ENCODE data around the gene EML5. TPM values are rescaled to one million over a fixed set of nuclear protein-coding genes. Genes with fewer than 3 reads are reported as not detected.

Gene EML5
- total RNA-seq, 1 experiment from 2014 or later, result not detected

DNA sequence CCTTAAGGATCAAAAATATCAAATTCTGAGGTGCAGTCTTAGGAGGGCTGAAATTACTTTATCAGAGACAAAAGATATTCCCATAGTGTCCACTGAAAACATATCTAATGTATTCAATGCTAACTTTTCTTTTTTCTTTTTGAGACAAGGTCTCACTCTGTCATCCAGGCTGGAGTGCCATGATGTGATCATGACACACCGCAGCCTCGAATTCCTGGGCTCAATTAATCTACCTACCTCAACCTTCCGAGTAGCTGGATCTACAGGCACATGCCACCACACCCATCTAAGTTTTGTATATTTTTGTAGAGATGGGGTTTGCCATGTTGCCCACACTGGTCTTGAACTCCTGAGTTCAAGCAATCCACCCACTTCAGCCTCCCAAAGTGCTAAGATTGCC lies 161.7 kb downstream of the EML5 start:
- in situ Hi-C loops (cut with HindIII; ENCODE audit: low sequenced_read_pairs), result no loop called here
- no peak for DNase-seq (ENCODE audit: low spot score)

DNA sequence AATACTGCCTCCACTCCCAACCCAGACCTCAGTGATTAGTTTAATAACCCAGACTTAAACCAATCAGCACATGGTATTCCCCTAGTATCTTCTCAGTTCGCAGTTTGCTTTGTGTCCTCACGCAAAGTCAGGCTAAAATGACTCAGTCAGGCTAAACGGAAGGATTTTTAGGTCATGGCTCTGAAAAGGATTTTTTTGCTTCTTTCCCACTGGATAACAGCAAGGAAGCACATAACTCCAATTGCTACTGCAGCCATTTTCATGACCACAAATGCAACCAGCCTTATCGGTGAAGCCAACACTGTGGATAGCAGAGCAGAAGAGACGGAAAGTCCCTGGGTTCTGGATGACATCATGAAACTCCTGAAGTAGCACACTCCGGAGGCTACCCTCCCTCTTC lies 162.2 kb downstream of the EML5 start:
- DNase-seq (ENCODE audit: low spot score), result no peak

DNA sequence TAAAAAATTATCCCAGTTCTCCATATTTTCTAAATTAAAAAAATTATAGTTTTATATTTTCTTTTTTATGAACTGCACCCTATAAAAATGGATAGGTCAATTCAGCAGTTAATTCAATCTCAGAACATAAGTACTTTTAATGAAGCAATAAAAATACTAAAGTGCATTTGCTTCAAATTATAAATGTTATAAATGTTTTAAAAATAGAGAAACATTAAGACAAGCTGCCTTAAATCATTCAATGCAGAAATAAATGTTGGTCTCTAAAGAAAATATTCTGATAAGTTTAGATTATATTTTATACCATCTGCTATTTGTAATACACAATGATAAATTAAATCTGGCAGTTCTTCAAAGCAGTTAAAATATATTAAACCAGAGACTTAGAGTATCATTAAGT lies 164.3 kb downstream of the EML5 start:
- in situ Hi-C loops (cut with HindIII; ENCODE audit: low sequenced_read_pairs), result no loop called here
- DNase-seq (ENCODE audit: low spot score), result no peak

More for the DNA sequence above, 162.2 kb downstream of the EML5 start:
- in situ Hi-C loops (cut with HindIII; ENCODE audit: low sequenced_read_pairs), result no loop called here

DNA sequence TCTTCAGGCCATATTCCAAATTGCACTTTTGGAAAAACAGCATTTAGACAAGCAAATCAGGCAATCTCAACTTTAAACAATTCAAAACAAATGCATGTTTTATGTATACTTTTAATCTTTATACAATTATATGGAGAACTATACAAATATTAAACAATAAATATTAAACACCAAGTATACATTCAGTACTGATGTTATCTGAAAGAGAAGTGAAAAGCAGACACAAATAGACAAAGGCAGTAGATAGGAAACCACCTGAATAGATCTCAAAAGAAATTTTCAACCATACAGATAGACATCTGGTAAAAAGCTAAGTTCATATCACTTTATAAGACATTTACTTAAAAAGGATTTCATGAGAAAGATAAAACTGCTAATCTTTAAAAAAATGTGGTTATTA lies 164.7 kb downstream of the EML5 start:
- in situ Hi-C loops (cut with HindIII; ENCODE audit: low sequenced_read_pairs), result no loop called here
- DNase-seq (ENCODE audit: low spot score), result no peak

DNA sequence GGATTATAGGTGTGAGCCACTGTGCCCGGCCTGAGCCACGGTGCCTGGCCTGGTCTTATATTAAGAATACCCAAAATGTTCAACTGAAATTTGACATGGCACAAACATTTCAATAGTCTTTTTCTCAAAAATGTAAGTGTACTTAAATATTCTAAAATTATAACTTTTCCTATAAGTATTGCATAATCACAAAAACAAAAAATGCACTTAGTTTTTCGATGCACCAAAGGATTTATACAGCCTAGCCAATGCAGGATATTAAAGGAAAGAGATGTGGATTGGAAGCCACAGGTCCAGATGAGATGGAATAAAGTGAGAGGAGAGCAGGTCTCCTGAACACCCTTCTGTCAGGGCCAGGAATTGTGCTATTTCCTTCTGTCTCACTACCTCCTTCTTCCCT lies 167.1 kb downstream of the EML5 start:
- DNase-seq (ENCODE audit: low spot score), result no peak
- in situ Hi-C loops (cut with HindIII; ENCODE audit: low sequenced_read_pairs), result no loop called here

DNA sequence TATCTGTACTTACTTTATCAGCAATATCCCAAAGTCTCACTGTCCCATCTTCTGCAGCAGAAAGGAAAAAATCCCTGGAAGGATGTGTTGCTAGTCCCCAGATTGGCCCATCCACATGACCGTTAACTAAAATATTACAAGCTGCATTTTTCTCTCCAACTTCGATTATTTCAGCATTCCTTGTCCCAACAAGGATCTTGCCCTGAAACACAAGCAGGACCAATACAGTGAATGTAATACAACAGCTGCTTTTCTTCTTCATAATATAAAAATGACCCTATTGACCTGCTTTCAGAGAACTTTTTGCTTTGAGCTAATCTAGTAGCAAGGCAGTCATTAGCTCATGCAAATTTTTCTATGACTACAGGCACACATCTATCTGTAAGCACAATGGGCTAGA lies 171.7 kb downstream of the EML5 start:
- in situ Hi-C loops (cut with HindIII; ENCODE audit: low sequenced_read_pairs), result no loop called here
- DNase-seq (ENCODE audit: low spot score), result no peak

DNA sequence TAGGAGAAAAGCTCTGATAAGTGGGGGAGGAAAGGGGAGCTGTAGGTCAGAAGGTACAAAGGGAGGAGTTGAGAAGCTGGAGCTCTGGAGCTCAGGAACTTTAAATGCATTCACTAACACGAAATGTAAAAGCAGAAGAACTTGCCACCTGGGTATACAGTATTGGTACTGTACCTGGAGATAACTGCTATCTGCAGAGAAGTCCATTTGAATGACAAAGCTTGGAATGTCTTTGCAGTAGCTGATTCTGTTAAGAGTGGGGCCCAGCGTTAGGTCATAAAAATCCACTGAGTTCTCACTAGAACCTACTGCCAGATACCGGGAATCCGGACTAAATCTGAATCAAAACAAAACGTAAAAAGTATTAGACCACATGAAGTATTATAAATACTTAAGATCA lies 174.3 kb downstream of the EML5 start:
- no peak for DNase-seq (ENCODE audit: low spot score)
- in situ Hi-C loops (cut with HindIII; ENCODE audit: low sequenced_read_pairs), result no loop called here

DNA sequence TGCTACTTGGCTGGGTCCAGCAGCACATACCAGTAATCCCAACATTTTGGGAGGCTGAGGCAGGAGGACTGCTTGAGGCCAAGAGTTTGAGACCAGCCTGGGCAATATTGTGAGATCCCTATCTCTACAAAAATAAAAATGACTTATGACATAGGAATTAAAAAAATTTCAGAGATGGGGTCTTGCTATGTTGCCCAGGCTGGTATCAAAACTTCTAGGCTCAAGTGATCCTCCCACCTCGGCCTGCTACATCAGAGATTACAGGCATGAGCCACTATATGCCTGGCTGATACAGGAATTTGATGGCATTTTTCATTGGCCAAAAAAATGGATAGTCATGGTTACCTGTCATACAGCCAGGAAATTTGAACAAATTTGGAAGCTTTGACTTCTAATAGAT lies 175.3 kb downstream of the EML5 start:
- in situ Hi-C loops (cut with HindIII; ENCODE audit: low sequenced_read_pairs), result no loop called here
- no peak for DNase-seq (ENCODE audit: low spot score)

DNA sequence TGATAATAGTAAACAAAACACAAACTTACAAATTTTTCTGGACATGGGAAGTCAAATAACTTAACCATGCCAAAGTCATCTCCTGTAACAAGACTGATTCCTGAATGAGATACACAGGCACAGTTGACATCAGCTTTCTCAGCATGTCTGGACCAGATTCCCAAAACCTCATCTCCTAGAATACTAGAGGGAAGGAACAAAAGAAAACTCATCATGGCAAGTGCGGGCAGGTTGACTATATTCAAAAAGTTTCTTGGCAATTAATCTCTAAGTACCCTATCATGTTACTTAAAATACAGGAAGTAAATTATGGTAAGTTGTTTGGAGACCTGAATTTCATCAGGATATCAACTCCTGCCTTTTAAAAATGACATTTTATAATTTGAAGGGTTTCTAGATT lies 176.1 kb downstream of the EML5 start:
- in situ Hi-C loops (cut with HindIII; ENCODE audit: low sequenced_read_pairs), result no loop called here
- no peak for DNase-seq (ENCODE audit: low spot score)

DNA sequence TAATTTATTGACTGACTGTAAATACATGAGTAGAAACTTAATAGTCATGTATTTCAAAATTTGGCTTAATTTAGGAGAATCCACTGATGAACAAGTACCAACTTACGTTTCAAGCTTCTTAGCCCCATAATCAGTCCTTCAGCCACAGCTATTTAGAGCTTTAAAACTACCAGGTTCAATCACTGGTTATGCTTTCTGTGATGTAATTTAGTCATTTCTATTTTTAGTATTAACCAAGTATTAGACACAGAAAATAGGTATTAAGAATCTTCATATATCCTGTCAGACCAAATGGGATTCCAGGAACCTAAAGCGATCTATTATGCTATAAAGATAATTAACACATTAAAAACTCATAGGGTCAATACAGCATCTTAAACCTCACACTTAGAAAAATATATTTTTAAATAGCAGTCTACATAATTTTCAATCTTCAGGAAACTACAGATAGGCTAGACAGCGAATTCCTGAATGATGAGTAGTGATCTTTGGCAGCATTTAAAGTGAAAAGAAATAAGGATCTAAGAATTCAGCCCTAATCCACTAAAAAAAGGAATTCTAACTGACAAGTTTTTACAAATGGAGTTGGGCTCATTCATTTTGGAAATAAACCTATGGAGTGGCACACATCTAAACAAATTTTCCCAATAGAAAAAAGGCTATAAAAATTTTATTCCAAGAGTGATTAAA lies 178.4 kb downstream of the EML5 start:
- in situ Hi-C loops (cut with HindIII; ENCODE audit: low sequenced_read_pairs), result no loop called here

DNA sequence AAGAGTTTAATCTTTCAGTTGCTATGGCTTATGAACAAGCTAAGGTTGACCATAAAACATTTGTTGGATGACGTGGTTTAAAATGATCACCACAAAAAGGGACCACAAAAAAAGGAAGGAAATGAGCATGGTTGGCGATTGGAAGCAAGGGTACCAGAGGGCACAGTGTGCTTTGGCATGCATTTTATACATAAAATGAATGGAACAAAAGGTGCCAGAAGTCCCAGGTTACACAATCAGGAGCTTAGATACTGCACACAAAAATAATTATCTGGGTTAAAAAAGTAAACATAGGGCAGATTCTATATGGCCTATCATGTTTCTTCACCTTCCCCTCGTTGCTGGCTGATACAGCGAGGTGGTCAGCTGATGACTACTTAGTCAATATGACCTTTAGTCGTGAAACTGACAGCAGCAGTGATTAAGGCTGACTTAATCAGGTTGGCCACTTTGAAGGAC lies 179.2 kb downstream of the EML5 start:
- in situ Hi-C loops (cut with HindIII; ENCODE audit: low sequenced_read_pairs), result no loop called here

More for the DNA sequence above, 178.4 kb downstream of the EML5 start:
- DNase-seq (ENCODE audit: low spot score), result no peak

DNA sequence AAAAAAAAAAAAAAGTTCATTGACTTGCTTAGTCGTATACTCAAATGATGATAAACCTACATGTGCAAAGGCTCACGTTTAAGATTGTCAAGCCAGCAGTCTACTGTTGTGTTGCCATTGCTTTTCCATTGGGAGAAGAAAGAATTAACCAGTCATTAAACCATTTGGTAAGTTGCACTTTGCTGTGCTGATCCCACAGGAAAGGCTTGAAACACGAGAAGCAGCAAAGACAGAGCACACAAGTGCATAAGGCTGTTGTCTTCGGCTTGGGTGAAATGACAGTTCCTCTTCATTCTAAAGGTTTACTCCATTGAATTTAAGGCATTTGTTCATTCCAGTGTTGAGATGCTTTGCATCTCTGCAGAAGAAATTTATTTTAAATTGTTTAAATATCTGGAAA lies 179.8 kb downstream of the EML5 start:
- in situ Hi-C loops (cut with HindIII; ENCODE audit: low sequenced_read_pairs), result no loop called here

More for the DNA sequence above, 179.2 kb downstream of the EML5 start:
- DNase-seq (ENCODE audit: low spot score), result no peak

DNA sequence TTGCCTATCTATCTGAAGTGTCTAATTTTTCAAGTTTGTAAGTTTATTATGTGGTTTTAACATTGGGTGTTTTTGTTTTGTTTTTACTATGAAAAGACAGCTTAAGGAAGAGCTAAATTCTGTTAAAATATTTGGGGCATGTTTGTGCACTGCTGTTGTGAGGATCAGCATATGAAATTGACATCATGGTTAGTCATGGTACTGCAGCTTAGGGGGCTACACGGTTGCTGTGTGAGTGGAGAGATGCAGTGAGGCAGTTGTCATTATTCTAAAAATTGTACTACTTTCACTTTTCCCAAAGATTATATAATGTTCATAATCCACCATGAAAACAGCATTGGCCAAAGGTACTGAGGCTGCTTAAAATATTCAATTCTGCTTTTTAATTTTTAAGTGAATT lies 180.9 kb downstream of the EML5 start:
- in situ Hi-C loops (cut with HindIII; ENCODE audit: low sequenced_read_pairs), result no loop called here

More for the DNA sequence above, 179.8 kb downstream of the EML5 start:
- DNase-seq (ENCODE audit: low spot score), result no peak

DNA sequence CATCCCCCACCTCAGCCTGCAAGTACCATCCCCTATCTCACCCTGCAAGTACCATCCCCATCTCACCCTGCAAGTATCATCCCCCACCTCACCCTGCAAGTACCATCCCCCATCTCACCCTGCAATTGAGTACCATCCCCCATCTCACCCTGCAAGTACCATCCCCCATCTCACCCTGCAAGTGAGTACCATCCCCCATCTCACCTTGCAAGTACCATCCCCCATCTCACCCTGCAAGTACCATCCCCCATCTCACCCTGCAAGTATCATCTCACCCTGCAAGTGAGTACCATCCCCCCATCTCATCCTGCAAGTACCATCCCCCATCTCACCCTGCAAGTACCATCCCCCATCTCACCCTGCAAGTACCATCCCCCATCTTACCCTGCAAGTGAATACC lies 184.9 kb downstream of the EML5 start:
- in situ Hi-C loops (cut with HindIII; ENCODE audit: low sequenced_read_pairs), result no loop called here
- no peak for DNase-seq (ENCODE audit: low spot score)

More for the DNA sequence above, 180.9 kb downstream of the EML5 start:
- no peak for DNase-seq (ENCODE audit: low spot score)

DNA sequence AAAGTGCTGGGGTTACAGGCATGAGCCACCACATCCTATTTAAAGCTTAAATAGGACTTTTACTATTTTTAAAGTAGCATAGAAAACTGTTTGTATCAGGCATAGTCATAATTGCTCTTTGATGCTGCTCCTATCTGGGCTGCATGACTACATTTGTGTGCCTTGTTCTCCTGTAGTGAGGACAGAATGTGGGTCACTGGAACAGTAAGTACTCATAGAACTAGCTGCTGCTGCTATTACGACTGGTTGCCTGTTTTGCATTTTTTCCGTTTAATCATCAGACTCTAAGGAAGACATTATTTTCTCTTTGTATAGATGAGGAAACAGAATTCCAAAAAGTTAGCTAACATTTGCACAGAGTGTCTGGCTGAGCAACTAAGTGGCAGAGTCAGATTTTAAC lies 187.2 kb downstream of the EML5 start:
- in situ Hi-C loops (cut with HindIII; ENCODE audit: low sequenced_read_pairs), result no loop called here
- no peak for DNase-seq (ENCODE audit: low spot score)

DNA sequence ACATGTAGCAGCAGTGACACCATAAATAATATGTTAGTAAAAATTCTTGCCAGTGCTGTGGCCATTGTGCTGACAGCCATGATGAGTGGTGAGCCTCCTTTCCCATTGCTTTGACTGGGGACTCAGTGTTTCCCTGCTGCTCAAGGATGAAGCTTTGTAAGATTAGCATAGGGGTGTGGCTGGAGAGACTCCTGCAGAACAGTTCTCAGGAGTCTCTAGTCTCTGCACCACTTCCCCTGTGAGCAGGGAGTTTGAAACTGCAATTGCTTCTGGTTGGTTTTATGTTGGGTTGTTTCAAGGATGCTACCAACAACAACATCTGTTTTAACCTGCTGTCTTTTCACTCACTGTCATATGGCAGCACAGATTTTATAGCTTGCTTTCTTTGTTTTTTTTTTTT lies 188.5 kb downstream of the EML5 start:
- DNase-seq (ENCODE audit: low spot score), result no peak
- in situ Hi-C loops (cut with HindIII; ENCODE audit: low sequenced_read_pairs), result no loop called here

DNA sequence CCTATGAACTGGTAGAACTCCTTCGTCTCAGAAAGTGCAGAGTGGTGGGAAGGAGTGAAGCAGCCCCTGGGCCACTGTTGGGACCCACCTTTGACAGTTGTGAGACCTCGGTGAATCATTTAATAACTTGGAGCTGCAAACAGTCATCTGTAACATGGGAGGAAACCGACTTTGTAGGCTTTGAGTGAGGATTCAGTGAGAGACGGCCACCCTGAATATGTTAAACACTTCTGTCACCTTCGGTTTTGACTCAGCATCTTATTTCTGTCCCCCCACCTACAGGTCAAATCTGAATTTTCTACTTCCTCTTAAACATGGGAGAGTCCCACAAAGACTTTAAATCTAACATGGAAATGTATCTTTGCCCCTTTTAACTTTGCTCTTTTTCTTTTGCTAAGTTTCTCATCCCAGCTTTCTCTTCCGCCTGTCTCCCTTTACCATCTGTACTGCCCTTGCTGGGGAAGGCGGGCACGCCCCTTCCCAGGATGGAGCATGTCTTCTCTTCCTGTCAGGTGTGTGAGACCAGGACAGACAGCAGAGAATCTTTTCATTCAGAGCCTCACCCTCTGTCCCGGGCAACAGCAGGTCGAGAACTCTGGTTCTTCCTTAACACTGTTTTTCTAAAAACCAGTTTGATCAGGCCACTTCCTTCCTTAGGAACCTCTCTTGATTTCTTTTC lies 192.9 kb downstream of the EML5 start:
- in situ Hi-C loops (cut with HindIII; ENCODE audit: low sequenced_read_pairs), result no loop called here
- DNase-seq (ENCODE audit: low spot score), result no peak

DNA sequence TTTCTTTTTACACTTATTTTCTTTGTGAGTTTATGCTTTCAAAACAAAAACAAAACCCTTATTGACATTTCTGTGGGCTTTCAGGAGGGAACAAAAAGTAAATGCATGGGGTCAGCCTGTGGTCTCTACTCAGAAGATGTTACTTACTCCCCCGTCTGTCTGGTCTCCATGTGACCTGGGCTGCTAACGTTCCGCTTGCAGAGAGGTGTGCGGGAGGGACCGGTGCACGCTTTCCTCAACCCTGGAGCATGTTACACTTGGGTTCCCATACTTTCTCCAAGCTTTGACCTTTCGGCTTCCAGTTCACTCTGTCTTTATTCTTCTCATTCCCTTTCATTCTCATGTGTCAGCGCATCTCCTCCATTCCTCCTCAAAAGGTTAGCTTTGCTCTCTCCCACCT lies 193.4 kb downstream of the EML5 start:
- DNase-seq (ENCODE audit: low spot score), result no peak
- in situ Hi-C loops (cut with HindIII; ENCODE audit: low sequenced_read_pairs), result no loop called here

DNA sequence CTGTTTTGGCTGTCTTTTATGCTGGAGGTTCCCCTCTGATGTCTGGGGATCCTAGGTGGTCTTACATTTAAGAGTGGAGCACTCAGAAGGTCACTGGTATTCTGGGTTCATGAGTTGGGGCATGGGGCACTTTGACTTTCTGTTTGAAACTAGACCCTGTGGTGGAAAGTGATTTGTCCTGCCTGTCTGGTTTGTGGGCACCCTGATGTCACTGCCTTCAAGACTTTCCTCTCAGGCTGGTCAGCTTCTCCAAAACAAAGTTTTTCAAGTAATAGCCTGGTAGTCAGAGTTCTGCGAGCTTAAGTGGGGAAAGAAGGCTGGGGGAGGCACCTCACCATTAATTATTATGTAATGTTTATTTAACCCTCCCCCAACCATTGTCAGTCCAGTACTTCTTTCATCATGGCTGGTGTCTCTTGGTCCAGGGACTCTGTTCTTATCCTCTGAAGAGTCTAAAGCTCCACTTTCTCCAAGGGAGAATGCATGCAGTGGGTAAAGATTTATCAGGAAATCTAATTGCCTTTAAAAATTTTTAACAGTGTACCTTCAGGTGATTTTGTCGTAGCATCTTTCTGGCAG lies 194.6 kb downstream of the EML5 start:
- DNase-seq (ENCODE audit: low spot score), result no peak
- in situ Hi-C loops (cut with HindIII; ENCODE audit: low sequenced_read_pairs), result no loop called here

DNA sequence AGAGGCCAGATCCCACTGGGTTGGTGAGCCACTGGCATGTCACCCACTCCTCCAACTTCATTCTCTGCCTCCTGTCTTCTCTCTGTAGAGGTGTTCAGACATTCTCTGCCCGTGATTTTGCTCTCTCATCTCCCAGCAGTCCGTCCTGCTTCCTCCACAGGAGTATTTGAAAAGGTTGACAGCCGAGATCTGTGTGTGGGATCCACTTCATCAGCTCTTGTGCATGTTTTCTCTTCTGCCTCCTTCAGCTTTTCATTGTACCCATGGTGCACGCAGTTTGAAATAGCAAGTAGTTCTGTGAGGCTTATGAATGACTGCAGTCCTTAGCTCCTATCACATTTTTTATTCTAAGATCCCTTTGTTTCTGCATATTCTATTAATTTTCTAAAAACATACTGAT lies 195.2 kb downstream of the EML5 start:
- in situ Hi-C loops (cut with HindIII; ENCODE audit: low sequenced_read_pairs), result no loop called here

DNA sequence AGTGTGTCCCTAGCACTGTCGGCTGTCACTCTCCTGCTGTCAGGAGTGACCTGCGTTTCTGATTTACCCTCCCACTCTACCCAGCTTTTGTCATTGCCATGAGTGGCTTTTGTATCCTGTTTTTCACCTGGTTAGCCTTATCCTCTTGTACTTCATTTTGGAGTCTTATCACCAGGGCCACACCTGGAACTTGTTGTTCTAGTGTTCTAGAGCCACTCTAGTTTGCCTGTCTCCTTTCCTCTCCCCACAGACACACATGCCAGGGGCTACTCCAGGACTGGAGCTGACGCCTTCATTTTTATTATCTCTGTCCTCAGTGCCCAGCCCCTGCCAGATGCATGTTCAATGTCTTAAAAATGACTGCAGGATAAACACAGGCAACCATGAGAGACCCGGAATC lies 195.7 kb downstream of the EML5 start:
- in situ Hi-C loops (cut with HindIII; ENCODE audit: low sequenced_read_pairs), result no loop called here
- no peak for DNase-seq (ENCODE audit: low spot score)

More for the DNA sequence above, 195.2 kb downstream of the EML5 start:
- DNase-seq (ENCODE audit: low spot score), result no peak

All from G401 (cell line).